ENCODE measurements around the gene CALCR.

CALCR gene

GRCh38 chr7:93435791-93436190, 138.7 kb downstream of the CALCR start (continued):
- TF ChIP-seq CSRNP3 (CRISPR knock-in tag; IDR thresholded peaks at IDR 0.05) (no peak), ARNTL (CRISPR knock-in tag; IDR thresholded peaks at IDR 0.05; ENCODE audit: borderline replicate concordance, low read depth) (no peak), CREB5 (CRISPR knock-in tag; IDR thresholded peaks at IDR 0.05; ENCODE audit: low read depth) (no peak)

GRCh38 chr7:93432130-93432529, 142.4 kb downstream of the CALCR start:
- ATAC-seq, result no peak
- TF ChIP-seq ZNF70 (CRISPR knock-in tag; IDR thresholded peaks at IDR 0.05) (no peak), TCF4 (CRISPR knock-in tag; IDR thresholded peaks at IDR 0.05; ENCODE audit: borderline replicate concordance) (peak; percentile 11; the same call in 1 of the 2 replicates)

GRCh38 chr7:93430917-93431588, 143.5 kb downstream of the CALCR start:
- TF ChIP-seq CSDC2 (CRISPR knock-in tag; IDR thresholded peaks at IDR 0.05), result no peak
- no peak for TF ChIP-seq ZC3H10 (CRISPR knock-in tag; IDR thresholded peaks at IDR 0.05)
- no peak for TF ChIP-seq ZNF8 (CRISPR knock-in tag; IDR thresholded peaks at IDR 0.05)
- no peak for TF ChIP-seq TOX (CRISPR knock-in tag; IDR thresholded peaks at IDR 0.05; ENCODE audit: borderline replicate concordance)
- no peak for TF ChIP-seq BACH2 (CRISPR knock-in tag; IDR thresholded peaks at IDR 0.05; ENCODE audit: borderline replicate concordance)
- TF ChIP-seq ZFP30 (CRISPR knock-in tag; IDR thresholded peaks at IDR 0.05), result no peak
- ATAC-seq, result no peak

- TF ChIP-seq ZFP30 (CRISPR knock-in tag; IDR thresholded peaks at IDR 0.05) (no peak), PATZ1 (CRISPR knock-in tag; IDR thresholded peaks at IDR 0.05; ENCODE audit: borderline replicate concordance) (no peak), ESRRG (CRISPR knock-in tag; IDR thresholded peaks at IDR 0.05) (no peak), CSDC2 (CRISPR knock-in tag; IDR thresholded peaks at IDR 0.05) (no peak), ZNF565 (CRISPR knock-in tag; conservative IDR thresholded peaks at IDR 0.05; ENCODE audit: low read depth) (no peak), CSRNP3 (CRISPR knock-in tag; IDR thresholded peaks at IDR 0.05) (no peak), SNAI2 (CRISPR knock-in tag; IDR thresholded peaks at IDR 0.05) (no peak), TSHZ2 (CRISPR knock-in tag; IDR thresholded peaks at IDR 0.05) (no peak)
- no peak for ATAC-seq
Observed at GRCh38 chr7:93429563-93429962, 145.0 kb downstream of the CALCR start.

GRCh38 chr7:93427107-93427506, 147.4 kb downstream of the CALCR start:
- ATAC-seq, result no peak
- TF ChIP-seq ZNF8 (CRISPR knock-in tag; IDR thresholded peaks at IDR 0.05) (no peak), SNAI2 (CRISPR knock-in tag; IDR thresholded peaks at IDR 0.05) (no peak), ISL1 (CRISPR knock-in tag; IDR thresholded peaks at IDR 0.05) (no peak), ARNTL (CRISPR knock-in tag; IDR thresholded peaks at IDR 0.05; ENCODE audit: borderline replicate concordance, low read depth) (no peak), ZFP3 (CRISPR knock-in tag; IDR thresholded peaks at IDR 0.05) (no peak), ZNF70 (CRISPR knock-in tag; IDR thresholded peaks at IDR 0.05) (no peak), PATZ1 (CRISPR knock-in tag; IDR thresholded peaks at IDR 0.05; ENCODE audit: borderline replicate concordance) (no peak), TCF4 (CRISPR knock-in tag; IDR thresholded peaks at IDR 0.05; ENCODE audit: borderline replicate concordance) (no peak), ZNF565 (CRISPR knock-in tag; conservative IDR thresholded peaks at IDR 0.05; ENCODE audit: low read depth) (no peak), OSR1 (CRISPR knock-in tag; IDR thresholded peaks at IDR 0.05) (no peak), RARB (CRISPR knock-in tag; IDR thresholded peaks at IDR 0.05) (no peak), GLIS3 (CRISPR knock-in tag; IDR thresholded peaks at IDR 0.05) (no peak)
